ENCODE measurements around the gene MROH8.

GRCh38 chr20:37209193-37209592, 29.8 kb upstream of the MROH8 start:
- TF ChIP-seq CTCF (conservative IDR thresholded peaks at IDR 0.05 in 1 of 2, IDR thresholded peaks at IDR 0.05 in 1 of 2; ENCODE audit: extremely low read depth in 1 of 2, insufficient read depth in 1 of 2, low read depth in 1 of 2, low read length in 2 of 2) (no peak), EZH2 (IDR thresholded peaks at IDR 0.05; ENCODE audit: borderline replicate concordance, low read length) (no peak)

All from mammary epithelial cell (primary cell).